Measurements from ENCODE around the gene SLC4A1AP. TPM values are rescaled to one million over a fixed set of nuclear protein-coding genes. Genes with fewer than 3 reads are reported as not detected.

The SLC4A1AP gene
- total RNA-seq, 2 experiments from 2014 or later: 19.1 to 19.3 TPM

- ChIA-PET CTCF (interaction anchor here (1.2 to 5.4 kb wide), 5 partner anchors 11 to 737 kb away, joined by 4 to 25 read pairs (median 15); no protein-coding TSS in a partner anchor), POLR2A (interaction anchor here (0.7 kb wide), 1 partner anchor 279 kb away, joined by 3 read pairs; no protein-coding TSS in a partner anchor)
- no peak overlapping the region for H3K27ac Mint-ChIP-seq
- intact Hi-C loops (cut with micrococcal nuclease): loop anchor here (10.0 kb wide), 1 partner anchor 679 kb away; the partner anchor contains the start of gene FOSL2
- ATAC-seq: peak; percentile 43
- H3K4me1 Mint-ChIP-seq (ENCODE audit: low read depth): peaks cover 46% of the 10 kb centered on the region
- peak overlapping the region; percentile 29 for H3K4me3 Mint-ChIP-seq
- DNase-seq: peak; percentile 70
- H3K36me3 Mint-ChIP-seq (ENCODE audit: low read depth): no peaks in the 10 kb centered on the region
- no peaks in the 10 kb centered on the region for H3K9me3 Mint-ChIP-seq
- TF ChIP-seq CTCF (IDR thresholded peaks at IDR 0.05): no peak
- peaks cover 15% of the 10 kb centered on the region for H3K27me3 Mint-ChIP-seq
Measured at GRCh38 chr2:27715318-27716210, 51.9 kb downstream of the SLC4A1AP start.

- POLR2A ChIA-PET: interaction anchor here (1.0 to 1.5 kb wide), 3 partner anchors 10 to 13 kb away, joined by 3 to 5 read pairs (median 4); no protein-coding TSS in a partner anchor
Measured at GRCh38 chr2:27716301-27717069, 52.8 kb downstream of the SLC4A1AP start.

GRCh38 chr2:27717070-27717795 is 53.5 kb downstream of the SLC4A1AP start:
- Mint-ChIP-seq H3K4me1 (ENCODE audit: low read depth) (peaks cover 46% of the 10 kb centered on the region), H3K27me3 (peaks cover 19% of the 10 kb centered on the region), H3K9me3 (no peaks in the 10 kb centered on the region), H3K36me3 (ENCODE audit: low read depth) (no peaks in the 10 kb centered on the region), H3K4me3 (no peak overlapping the region), H3K27ac (no peak overlapping the region)
- no peak for TF ChIP-seq CTCF (IDR thresholded peaks at IDR 0.05)
- DNase-seq (peak; percentile 45), ATAC-seq (no peak)
- POLR2A ChIA-PET: interaction anchor here (1.0 to 1.5 kb wide), 3 partner anchors 10 to 13 kb away, joined by 3 to 5 read pairs (median 4); no protein-coding TSS in a partner anchor
- CTCF ChIA-PET: interaction anchor here (1.2 to 3.1 kb wide), 3 partner anchors 9 to 34 kb away, joined by 4 to 15 read pairs (median 9); no protein-coding TSS in a partner anchor
- intact Hi-C loops (cut with micrococcal nuclease): loop anchor here (10.0 kb wide), 1 partner anchor 678 kb away; the partner anchor contains the start of gene FOSL2

More at GRCh38 chr2:27716301-27717069, 52.8 kb downstream of the SLC4A1AP start:
- Mint-ChIP-seq H3K4me1 (ENCODE audit: low read depth) (peaks cover 49% of the 10 kb centered on the region), H3K4me3 (peak overlapping the region; percentile 28), H3K27ac (no peak overlapping the region), H3K9me3 (no peaks in the 10 kb centered on the region), H3K27me3 (peaks cover 19% of the 10 kb centered on the region), H3K36me3 (ENCODE audit: low read depth) (no peaks in the 10 kb centered on the region)
- no peak for DNase-seq
- no peak for TF ChIP-seq CTCF (IDR thresholded peaks at IDR 0.05)
- CTCF ChIA-PET: interaction anchor here (1.2 to 3.1 kb wide), 3 partner anchors 10 to 33 kb away, joined by 4 to 15 read pairs (median 9); no protein-coding TSS in a partner anchor
- intact Hi-C loops (cut with micrococcal nuclease): loop anchor here (10.0 kb wide), 1 partner anchor 678 kb away; the partner anchor contains the start of gene FOSL2
- no peak for ATAC-seq

- H3K36me3 Mint-ChIP-seq (ENCODE audit: low read depth): no peaks in the 10 kb centered on the region
- intact Hi-C loops (cut with micrococcal nuclease): no loop called here
- ChIA-PET POLR2A (interaction anchor here (0.5 to 1.4 kb wide), 4 partner anchors 10 to 87 kb away, joined by 3 to 4 read pairs (median 4); no protein-coding TSS in a partner anchor), CTCF (interaction anchor here (1.0 kb wide), 1 partner anchor 25 kb away, joined by 3 read pairs; no protein-coding TSS in a partner anchor)
- peaks cover 39% of the 10 kb centered on the region for H3K4me1 Mint-ChIP-seq (ENCODE audit: low read depth)
- no peak for TF ChIP-seq CTCF (IDR thresholded peaks at IDR 0.05)
- no peaks in the 10 kb centered on the region for H3K9me3 Mint-ChIP-seq
- peak; percentile 80 for DNase-seq
- H3K27me3 Mint-ChIP-seq: peaks cover 16% of the 10 kb centered on the region
- peak; percentile 91 for ATAC-seq
- no peak overlapping the region for H3K4me3 Mint-ChIP-seq
- no peak overlapping the region for H3K27ac Mint-ChIP-seq
Measured at GRCh38 chr2:27720004-27720551, 56.4 kb downstream of the SLC4A1AP start.

All from activated CD8-positive, alpha-beta T cell treated with anti-CD3 and anti-CD28 coated beads for 36 hours (primary cell).